ENCODE measurements around the gene STK39. TPM values are rescaled to one million over a fixed set of nuclear protein-coding genes. Genes with fewer than 3 reads are reported as not detected.

The STK39 gene
- total and polyA plus RNA-seq, 2 of the 4 experiments (the other 2 are of a cell fraction): 11.8 to 16.4 TPM

GRCh38 chr2:168091986-168092385 lies 155.4 kb downstream of the STK39 start:
- in situ Hi-C loops (cut with MboI; ENCODE audit: low sequenced_read_pairs): no loop called here
- no TSS peak for BruUV-seq (replicated peaks)
- Histone ChIP-seq H2BK15ac (ENCODE audit: low read depth, low read length) (no peak overlapping the region), H2AK5ac (ENCODE audit: low read depth, low read length) (no peak overlapping the region), H2BK120ac (ENCODE audit: low read depth, low read length) (no peak overlapping the region), H4K8ac (ENCODE audit: low read depth in 2 of 2, low read length in 2 of 2) (no peak overlapping the region), H3K56ac (ENCODE audit: extremely low read depth, insufficient read depth, low read length) (no peak overlapping the region), H3K79me1 (ENCODE audit: low read depth in 1 of 2, low read length in 2 of 2) (peaks cover 11 to 36% of the 10 kb centered on the region in 2 experiments; a peak in 3 of 4 replicates), H3K27me3 (ENCODE audit: control insufficient read depth, insufficient read depth, low read length) (no peaks in the 10 kb centered on the region), H3K36me3 (ENCODE audit: control insufficient read depth, insufficient read depth, low read length) (peaks cover 4% of the 10 kb centered on the region; the same call in 1 of the 2 replicates), H3K14ac (replicated peaks; ENCODE audit: low read depth, low read length) (no peak overlapping the region), H3K27ac (ENCODE audit: insufficient read depth, low read length) (no peak overlapping the region), H3K4ac (ENCODE audit: low read depth, low read length) (no peak overlapping the region), H4K20me1 (ENCODE audit: insufficient read depth, low read length) (no peaks in the 10 kb centered on the region), H4K91ac (ENCODE audit: insufficient read depth, low read depth, low read length) (no peak overlapping the region), H2BK20ac (ENCODE audit: low read depth, low read length) (no peak overlapping the region), H3K9me1 (ENCODE audit: insufficient read depth, low read length) (peaks cover 11% of the 10 kb centered on the region), H3K9me3 (ENCODE audit: control insufficient read depth, insufficient read depth, low read length) (no peaks in the 10 kb centered on the region), H2AFZ (replicated peaks; ENCODE audit: low read length, poor library complexity) (no peak overlapping the region), H3K18ac (ENCODE audit: low read depth, low read length) (no peak overlapping the region), H4K5ac (ENCODE audit: low read depth, low read length) (no peak overlapping the region), H3K4me2 (ENCODE audit: low read depth, low read length) (no peak overlapping the region), H3K4me3 (ENCODE audit: insufficient read depth, low read depth, low read length) (no peak overlapping the region), H3K23ac (ENCODE audit: low read depth, low read length) (no peak overlapping the region), H2AK9ac (replicated peaks; ENCODE audit: low read depth, low read length, poor library complexity) (no peak overlapping the region), H3K4me1 (ENCODE audit: control insufficient read depth, insufficient read depth, low read length) (peaks cover 3% of the 10 kb centered on the region; the same call in 1 of the 2 replicates), H2BK5ac (ENCODE audit: low read depth, low read length, poor library complexity, severe bottlenecking) (no peak overlapping the region), H3K9ac (ENCODE audit: low read depth, low read length) (no peak overlapping the region)
- intact Hi-C loops (cut with micrococcal nuclease): no loop called here
- DNase-seq: no peak
- 75% methylated on average over 2 of the region's 2 CpGs; no CpG with 5 or more reads in 1 of the 2 experiments for WGBS, 2 experiments (ENCODE audit: extremely low coverage in 2 of 2, insufficient read length in 1 of 2)
- dilution Hi-C loops (cut with HindIII; ENCODE audit: low sequenced_read_pairs, unreplicated experiment): no loop called here
- CTCF ChIA-PET: interaction anchor here (0.6 to 0.8 kb wide), 2 partner anchors 9 to 912 kb away, joined by 3 to 6 read pairs; no protein-coding TSS in a partner anchor
- TF ChIP-seq MXI1 (IDR thresholded peaks at IDR 0.05; ENCODE audit: borderline replicate concordance, low read depth, low read length) (no peak), RFX5 (IDR thresholded peaks at IDR 0.05; ENCODE audit: low read depth, low read length) (no peak), BHLHE40 (IDR thresholded peaks at IDR 0.05; ENCODE audit: low read depth, low read length) (no peak), MAFK (IDR thresholded peaks at IDR 0.05; ENCODE audit: low read depth, low read length) (no peak), FOS (IDR thresholded peaks at IDR 0.05; ENCODE audit: low read depth, low read length) (no peak), RAD21 (IDR thresholded peaks at IDR 0.05; ENCODE audit: low read length) (no peak), ELK1 (IDR thresholded peaks at IDR 0.05; ENCODE audit: borderline replicate concordance, low read depth, low read length) (no peak), MAZ (IDR thresholded peaks at IDR 0.05; ENCODE audit: borderline replicate concordance, low read depth, low read length) (no peak), POLR2A (IDR thresholded peaks at IDR 0.05; ENCODE audit: low read depth, low read length) (no peak), NFE2L2 (IDR thresholded peaks at IDR 0.05; ENCODE audit: low read depth, low read length) (no peak), CHD1 (IDR thresholded peaks at IDR 0.05; ENCODE audit: low read depth, low read length) (no peak), CEBPB (IDR thresholded peaks at IDR 0.05; ENCODE audit: low read depth, low read length) (no peak), RCOR1 (IDR thresholded peaks at IDR 0.05; ENCODE audit: insufficient replicate concordance, low read length) (no peak), SMC3 (IDR thresholded peaks at IDR 0.05; ENCODE audit: low read depth, low read length) (no peak)
- no peak for ATAC-seq (ENCODE audit: low read depth)
- POLR2A ChIA-PET (ENCODE audit: unreplicated experiment): no interaction called here
